Muscle layer of duodenum (tissue), 2 donors: Measurements from ENCODE around the gene DLG2.

Source experiments
- H3K27ac ChIP-seq: one replicate; pipeline ENCODE4 v1.7.0; 2013; ENCODE audit warnings: mild to moderate bottlenecking, low read length
- H3K27me3 ChIP-seq: one replicate; pipeline ENCODE4 v1.7.0; 2013; ENCODE audit warnings: low read depth, mild to moderate bottlenecking, control low read depth, low read length
- H3K36me3 ChIP-seq, 2 donors: one replicate each; pipeline ENCODE4 v1.7.0; 2013; ENCODE audit warnings: low read length in 2 of 2, control low read depth in 1 of 2, mild to moderate bottlenecking in 1 of 2; ENCODE audit not compliant: insufficient read depth in 2 of 2, control insufficient read depth in 1 of 2
- H3K4me1 ChIP-seq, 2 donors: one replicate each; pipeline ENCODE4 v1.7.0; 2013; ENCODE audit warnings: low read length in 2 of 2, mild to moderate bottlenecking in 2 of 2, control low read depth in 1 of 2, moderate library complexity in 1 of 2; ENCODE audit not compliant: insufficient read depth in 2 of 2, control insufficient read depth in 1 of 2
- H3K4me3 ChIP-seq, 2 donors: one replicate each; pipeline ENCODE4 v1.7.0; 2013; ENCODE audit warnings: low read length in 2 of 2, low read depth in 1 of 2, mild to moderate bottlenecking in 1 of 2
- H3K9me3 ChIP-seq, 2 donors: one replicate each; pipeline ENCODE4 v1.7.0; 2013; ENCODE audit warnings: low read length in 2 of 2, control low read depth in 1 of 2, mild to moderate bottlenecking in 1 of 2; ENCODE audit not compliant: control insufficient read depth in 1 of 2
- donor health status: healthy.

Gene DLG2

GRCh38 chr11:84828616-84829015 lies 798.5 kb downstream of the DLG2 start:
- Histone ChIP-seq H3K27ac (no peak overlapping the region), H3K4me1 (no peaks in the 10 kb centered on the region), H3K27me3 (no peaks in the 10 kb centered on the region), H3K9me3 (no peaks in the 10 kb centered on the region), H3K4me3 (no peak overlapping the region), H3K36me3 (no peaks in the 10 kb centered on the region)

DNA sequence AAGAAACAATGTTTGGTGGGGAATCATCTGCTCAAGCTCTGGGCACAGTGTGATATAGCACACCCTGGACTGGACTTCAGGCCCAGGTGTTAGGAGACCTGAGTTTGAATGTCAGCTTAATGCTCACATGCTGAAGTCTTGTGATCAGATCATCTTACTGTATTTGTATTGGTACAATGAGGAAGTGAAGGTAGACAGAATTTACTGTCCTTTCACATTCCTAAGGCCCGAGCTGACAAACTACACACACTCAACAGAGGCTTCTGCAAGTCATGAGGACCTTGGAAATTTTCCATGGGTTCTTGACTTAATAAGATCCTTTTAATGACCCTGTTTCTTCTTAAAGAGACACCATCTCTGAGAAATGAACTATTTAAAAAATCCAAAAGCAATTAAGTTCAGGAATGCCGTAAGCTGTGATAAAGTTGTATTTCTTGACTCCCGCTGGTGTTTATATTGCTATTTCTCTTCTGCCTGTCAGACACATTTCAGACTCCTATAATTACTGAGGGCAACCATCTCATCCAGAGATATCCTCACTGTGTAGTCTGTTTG lies 802.0 kb downstream of the DLG2 start:
- Histone ChIP-seq H3K4me1 (no peaks in the 10 kb centered on the region), H3K27me3 (no peaks in the 10 kb centered on the region), H3K36me3 (no peaks in the 10 kb centered on the region), H3K9me3 (no peaks in the 10 kb centered on the region), H3K27ac (no peak overlapping the region), H3K4me3 (no peak overlapping the region)

- no peak overlapping the region for H3K27ac ChIP-seq
- no peaks in the 10 kb centered on the region for H3K4me1 ChIP-seq
- H3K9me3 ChIP-seq: no peaks in the 10 kb centered on the region
- no peak overlapping the region for H3K4me3 ChIP-seq
- H3K27me3 ChIP-seq: no peaks in the 10 kb centered on the region
- H3K36me3 ChIP-seq: no peaks in the 10 kb centered on the region
These were observed 802.5 kb downstream of the DLG2 start for GRCh38 chr11:84824624-84825023.

DNA sequence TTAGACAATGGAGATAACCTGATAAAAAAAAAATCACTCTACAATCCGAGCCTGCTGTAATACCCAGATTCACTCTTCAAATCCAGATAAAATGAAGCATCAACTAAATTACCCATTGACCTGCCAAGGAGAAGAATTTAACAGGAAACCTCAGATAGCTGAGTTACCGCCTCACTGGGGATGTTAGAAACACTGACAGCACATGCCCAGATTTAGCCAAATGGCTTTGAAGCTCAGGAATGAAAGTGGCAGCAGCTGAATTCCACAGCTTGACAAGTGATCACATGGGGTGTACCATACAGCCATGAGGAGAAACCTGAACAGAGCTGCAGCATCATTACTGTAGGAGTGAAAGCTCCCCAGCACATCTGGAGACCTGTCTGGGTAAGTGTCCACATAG lies 807.6 kb downstream of the DLG2 start:
- Histone ChIP-seq H3K9me3 (no peaks in the 10 kb centered on the region), H3K27me3 (no peaks in the 10 kb centered on the region), H3K36me3 (no peaks in the 10 kb centered on the region), H3K4me1 (no peaks in the 10 kb centered on the region), H3K4me3 (no peak overlapping the region), H3K27ac (no peak overlapping the region)

- Histone ChIP-seq H3K4me3 (no peak overlapping the region), H3K9me3 (no peaks in the 10 kb centered on the region), H3K27ac (no peak overlapping the region), H3K4me1 (no peaks in the 10 kb centered on the region), H3K27me3 (no peaks in the 10 kb centered on the region), H3K36me3 (no peaks in the 10 kb centered on the region)
These were observed 808.0 kb downstream of the DLG2 start for GRCh38 chr11:84819128-84819527.

DNA sequence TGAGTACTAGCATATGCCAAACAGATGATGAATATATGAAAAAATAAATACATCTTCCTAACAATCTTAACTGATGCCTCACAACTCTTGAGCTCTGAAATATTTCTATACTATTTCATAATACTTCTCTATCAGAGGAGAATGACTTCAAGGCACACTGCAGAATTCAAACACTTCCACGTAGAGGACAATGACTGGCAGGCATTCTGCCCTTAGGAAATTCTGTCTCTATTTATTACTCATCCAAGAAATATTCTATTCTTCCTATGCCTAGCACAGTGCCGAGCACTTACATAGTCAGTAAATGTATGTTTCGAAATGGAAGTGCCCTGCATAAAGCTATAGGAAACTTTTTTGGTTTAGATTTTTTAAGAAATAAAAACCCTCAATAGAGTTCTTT lies 809.1 kb downstream of the DLG2 start:
- Histone ChIP-seq H3K9me3 (no peaks in the 10 kb centered on the region), H3K27me3 (no peaks in the 10 kb centered on the region), H3K36me3 (no peaks in the 10 kb centered on the region), H3K27ac (no peak overlapping the region), H3K4me3 (no peak overlapping the region), H3K4me1 (no peaks in the 10 kb centered on the region)

DNA sequence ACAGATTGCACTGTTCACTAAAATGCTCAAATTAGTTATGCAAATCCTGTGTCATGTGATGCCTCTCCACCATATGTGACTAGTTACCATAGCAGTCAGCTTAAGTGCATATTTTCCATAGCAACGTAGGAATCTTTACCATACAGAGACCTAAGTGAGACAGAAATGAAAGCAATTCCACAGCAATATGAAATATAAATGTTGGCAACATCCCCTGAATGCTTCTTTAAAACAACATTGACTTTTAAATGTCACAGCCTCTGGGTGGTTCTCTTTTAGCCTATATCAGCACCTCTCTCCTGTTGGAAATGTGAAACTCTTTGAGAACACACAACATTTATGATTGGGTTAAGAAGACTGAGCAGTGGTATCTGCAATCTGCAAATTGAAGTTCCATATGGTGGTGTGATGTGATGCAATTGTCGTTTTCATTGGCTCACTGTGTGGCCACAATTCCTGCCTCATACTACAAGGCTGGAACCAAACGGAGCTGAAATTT lies 814.6 kb downstream of the DLG2 start:
- H3K36me3 ChIP-seq: no peaks in the 10 kb centered on the region
- H3K9me3 ChIP-seq: no peaks in the 10 kb centered on the region
- H3K4me3 ChIP-seq: no peak overlapping the region
- H3K27me3 ChIP-seq: no peaks in the 10 kb centered on the region
- H3K27ac ChIP-seq: no peak overlapping the region
- no peaks in the 10 kb centered on the region for H3K4me1 ChIP-seq

GRCh38 chr11:84806354-84806753 lies 820.8 kb downstream of the DLG2 start:
- H3K27ac ChIP-seq: no peak overlapping the region
- no peaks in the 10 kb centered on the region for H3K36me3 ChIP-seq
- H3K27me3 ChIP-seq: no peaks in the 10 kb centered on the region
- no peaks in the 10 kb centered on the region for H3K4me1 ChIP-seq
- H3K4me3 ChIP-seq: no peak overlapping the region
- H3K9me3 ChIP-seq: peaks cover 0 to 15% of the 10 kb centered on the region in 2 donors

GRCh38 chr11:84804041-84804440 lies 823.1 kb downstream of the DLG2 start:
- Histone ChIP-seq H3K4me1 (no peaks in the 10 kb centered on the region), H3K36me3 (no peaks in the 10 kb centered on the region), H3K9me3 (peaks cover 0 to 15% of the 10 kb centered on the region in 2 donors), H3K4me3 (no peak overlapping the region), H3K27me3 (no peaks in the 10 kb centered on the region), H3K27ac (no peak overlapping the region)

DNA sequence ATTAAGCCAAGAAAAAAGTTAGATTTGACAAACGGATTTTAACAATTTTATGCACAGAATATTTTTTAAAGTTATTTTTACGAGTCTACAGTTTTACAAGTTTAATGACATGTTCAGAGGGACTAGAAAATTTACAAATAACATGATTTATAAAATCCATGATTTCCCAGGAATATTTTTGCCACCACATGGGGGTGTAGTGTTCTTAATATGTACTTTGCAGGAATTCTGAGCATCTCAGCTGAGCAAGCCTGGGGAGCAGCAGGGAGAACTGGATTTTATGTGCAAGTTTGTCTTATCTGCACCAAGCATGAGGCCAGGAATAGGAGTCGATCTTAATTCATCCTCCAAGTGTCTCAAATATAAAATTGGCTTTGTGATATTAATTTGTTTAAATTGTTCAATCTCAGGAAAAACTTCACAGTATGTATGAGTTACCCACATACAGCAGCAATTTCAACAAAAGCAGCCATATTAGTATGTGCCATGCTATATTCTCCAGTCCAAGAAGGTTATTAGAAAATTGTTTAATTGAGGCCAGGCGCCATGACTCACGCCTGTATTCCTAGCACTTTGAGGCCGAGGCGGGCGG lies 826.3 kb downstream of the DLG2 start:
- Histone ChIP-seq H3K9me3 (peaks cover 0 to 4% of the 10 kb centered on the region in 2 donors), H3K27me3 (no peaks in the 10 kb centered on the region), H3K4me1 (no peaks in the 10 kb centered on the region), H3K36me3 (no peaks in the 10 kb centered on the region), H3K27ac (no peak overlapping the region), H3K4me3 (no peak overlapping the region)

DNA sequence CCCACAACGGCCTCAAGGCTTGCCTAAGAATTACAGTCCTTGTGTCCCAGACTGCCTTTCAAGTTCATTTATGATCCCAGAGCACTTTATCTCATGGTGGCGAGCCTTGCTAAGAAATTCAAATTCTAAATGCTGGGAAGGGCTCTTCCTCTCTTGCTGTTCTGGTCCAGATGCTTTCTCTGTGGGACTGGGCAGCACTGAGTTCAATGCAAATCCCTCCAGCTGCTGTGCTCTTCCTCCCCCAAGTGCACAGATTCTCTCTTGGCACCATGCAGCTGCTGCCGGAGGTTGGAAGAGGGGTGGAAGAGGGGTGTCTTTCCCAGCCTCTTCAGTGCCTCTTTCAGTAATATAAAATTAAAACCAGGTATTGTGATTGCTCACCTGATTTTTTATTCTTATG lies 828.0 kb downstream of the DLG2 start:
- Histone ChIP-seq H3K36me3 (no peaks in the 10 kb centered on the region), H3K4me1 (no peaks in the 10 kb centered on the region), H3K27me3 (no peaks in the 10 kb centered on the region), H3K27ac (no peak overlapping the region), H3K4me3 (no peak overlapping the region), H3K9me3 (no peaks in the 10 kb centered on the region)

GRCh38 chr11:84795698-84796097 lies 831.4 kb downstream of the DLG2 start:
- Histone ChIP-seq H3K9me3 (no peaks in the 10 kb centered on the region), H3K36me3 (no peaks in the 10 kb centered on the region), H3K4me3 (no peak overlapping the region), H3K4me1 (no peaks in the 10 kb centered on the region), H3K27ac (no peak overlapping the region), H3K27me3 (no peaks in the 10 kb centered on the region)
